Stimulated activated CD8-positive, alpha-beta memory T cell treated with anti-CD3 and anti-CD28 coated beads, Interleukin-7, amount 100 ng/mL, for 24 hours (primary cell): Measurements from ENCODE around the gene PLA2G4D.
"Not testable (repeated sequence)": the region's sequence is repeated elsewhere in the genome, so short reads cannot be mapped to it uniquely, and the experiment has no call there.

ENCODE experiments used
- DNase-seq: peaks from one replicate; pipeline ENCODE4 v3.0.0-alpha.2; 2020; ENCODE audit warnings: low read depth

The PLA2G4D gene

DNA sequence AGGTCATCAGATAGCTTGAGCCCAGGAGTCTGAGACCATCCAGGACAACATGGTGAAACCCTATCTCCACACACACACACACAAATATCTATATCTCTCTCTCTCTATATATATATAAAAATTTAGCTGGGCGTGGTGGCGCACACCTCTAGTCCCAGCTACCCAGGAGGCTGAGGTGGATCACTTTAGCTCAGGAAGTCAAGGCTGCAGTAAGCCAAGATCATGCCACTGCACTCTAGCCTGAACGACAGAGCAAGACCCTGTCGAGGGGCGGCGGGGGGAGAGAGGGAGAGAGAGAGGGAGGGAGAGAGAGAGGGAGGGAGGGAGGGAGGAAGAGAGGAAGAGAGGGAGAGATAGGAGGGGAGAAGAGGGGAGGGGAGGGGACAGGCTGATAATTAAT is 34.1 kb upstream of the PLA2G4D start:
- DNase-seq, result no peak

DNA sequence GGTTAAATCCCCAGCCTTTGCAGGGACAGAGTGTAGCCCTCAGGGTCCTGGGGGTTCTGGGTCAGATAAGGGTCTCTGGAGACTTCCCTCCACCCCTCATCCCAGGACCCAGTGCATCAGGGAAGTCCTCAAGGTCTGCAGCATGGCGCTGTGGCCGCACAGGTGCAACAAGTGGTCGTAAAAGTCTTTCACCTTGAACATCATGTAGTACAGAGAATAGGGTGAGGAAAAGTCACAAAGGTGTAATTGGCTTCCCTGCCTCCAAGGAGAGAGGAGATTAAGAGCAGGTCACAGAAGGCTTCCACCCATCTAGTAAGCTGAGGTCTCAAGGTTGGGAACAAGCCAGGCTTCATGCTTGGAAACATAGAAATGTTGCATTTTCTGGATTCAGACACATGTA is 29.2 kb upstream of the PLA2G4D start:
- DNase-seq, result no peak

DNA sequence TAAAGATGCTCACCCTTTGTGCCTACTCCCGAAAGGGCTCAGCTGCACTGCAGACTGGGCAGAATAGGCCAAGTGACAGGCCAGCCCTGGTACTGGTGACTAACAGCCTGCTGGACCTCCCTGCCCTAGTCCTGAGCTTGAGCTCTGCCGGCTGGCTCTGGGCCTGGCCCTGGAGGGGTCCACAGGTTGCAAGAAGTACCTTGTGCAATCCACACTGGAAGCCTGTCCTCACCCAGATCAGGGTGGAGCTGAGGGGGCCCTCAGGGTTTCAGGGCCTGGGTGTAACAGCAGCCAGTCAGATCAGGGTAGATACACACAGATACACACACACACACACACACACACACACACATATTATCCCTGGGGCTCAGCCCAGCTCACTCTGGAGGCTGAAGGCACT is 27.3 kb upstream of the PLA2G4D start:
- DNase-seq, result no peak

DNA sequence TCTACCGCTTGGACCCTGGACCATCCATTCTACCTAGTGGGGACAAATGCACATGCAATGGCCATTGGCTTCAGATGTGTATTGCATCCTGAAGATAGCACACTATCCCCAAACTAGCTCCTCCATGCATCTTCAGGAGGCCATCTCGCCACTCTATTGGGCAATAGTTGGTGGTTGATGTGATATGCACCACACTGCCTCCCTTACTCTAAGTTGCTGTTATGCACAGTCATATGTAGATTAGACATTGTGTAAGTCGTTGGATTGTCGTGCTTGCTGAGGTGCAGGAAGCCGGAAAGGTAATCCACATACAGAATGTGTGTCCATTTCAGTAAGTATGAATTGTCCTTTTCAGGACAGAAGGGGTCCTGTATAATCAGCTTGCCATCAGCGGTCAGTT is 26.7 kb upstream of the PLA2G4D start:
- no peak for DNase-seq

DNA sequence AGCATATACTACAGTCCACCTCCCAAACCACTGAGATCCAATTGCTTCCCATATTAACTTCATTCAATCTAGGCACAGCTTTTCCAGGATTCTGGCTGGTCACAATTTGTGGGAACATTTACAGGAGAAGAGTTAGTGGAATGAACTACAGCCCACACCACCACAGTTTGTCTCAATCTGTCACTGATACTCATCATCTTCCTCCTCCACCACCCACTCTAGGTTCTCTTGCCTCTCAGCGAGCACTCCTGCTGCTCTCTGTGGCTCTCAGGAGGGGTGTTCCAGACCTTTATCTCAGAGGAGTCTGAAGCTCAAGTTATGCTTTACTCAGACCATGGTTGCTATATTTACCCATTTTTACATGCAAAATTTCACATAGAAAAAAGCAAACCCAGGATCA is 25.9 kb upstream of the PLA2G4D start:
- DNase-seq, result no peak

DNA sequence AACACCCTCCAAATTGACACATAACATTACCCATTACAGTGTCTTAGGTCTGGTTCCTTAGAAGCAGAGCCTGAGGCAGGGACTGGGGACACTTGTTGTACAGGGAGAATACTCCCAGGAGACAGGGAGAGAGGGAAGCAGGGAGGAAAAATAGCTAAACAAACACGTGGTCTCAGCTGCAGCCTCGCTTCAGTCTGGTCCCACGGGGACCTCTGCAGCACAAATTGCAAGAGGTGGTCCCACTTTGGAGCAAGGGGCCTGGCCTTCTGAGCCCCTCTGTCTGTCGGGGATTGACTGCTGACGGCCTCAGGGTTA is 25.0 kb upstream of the PLA2G4D start:
- no peak for DNase-seq

DNA sequence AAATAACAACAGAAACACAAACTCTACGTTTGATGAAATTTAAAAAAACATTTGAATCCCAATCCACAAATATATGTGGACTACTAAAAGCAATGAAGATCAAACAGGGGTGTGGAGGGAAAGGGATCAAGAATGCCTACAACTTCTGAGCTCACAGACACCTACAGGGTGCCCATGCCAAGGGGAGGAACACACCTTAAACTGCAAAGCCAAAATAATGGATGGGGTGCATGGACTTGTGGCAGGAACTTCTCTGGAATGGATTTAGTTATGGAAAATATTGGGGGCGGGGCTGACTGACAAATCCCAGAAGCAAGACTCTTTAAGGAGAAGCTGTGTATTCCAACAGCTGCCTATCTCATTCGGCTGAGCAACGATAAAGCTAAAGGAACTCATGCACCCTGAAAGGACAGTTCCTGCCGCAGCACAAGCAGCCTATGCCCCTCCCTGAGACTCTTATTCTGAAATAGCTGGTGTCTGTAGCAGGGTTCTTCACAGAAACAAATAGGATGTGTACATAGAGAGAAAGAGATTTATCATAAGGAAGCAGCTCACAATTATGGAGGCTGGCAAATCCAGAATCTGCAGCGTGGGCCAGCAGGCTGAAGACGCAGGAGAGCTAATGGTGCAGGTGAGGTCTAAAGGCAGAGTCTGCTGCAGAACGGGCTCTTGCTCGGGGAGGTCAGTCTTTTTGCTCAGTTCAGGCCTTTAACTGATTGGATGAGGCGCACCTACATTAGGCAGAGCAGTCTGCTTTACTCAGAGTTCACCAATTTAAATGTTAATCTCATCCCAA is 24.5 kb upstream of the PLA2G4D start:
- DNase-seq, result no peak

DNA sequence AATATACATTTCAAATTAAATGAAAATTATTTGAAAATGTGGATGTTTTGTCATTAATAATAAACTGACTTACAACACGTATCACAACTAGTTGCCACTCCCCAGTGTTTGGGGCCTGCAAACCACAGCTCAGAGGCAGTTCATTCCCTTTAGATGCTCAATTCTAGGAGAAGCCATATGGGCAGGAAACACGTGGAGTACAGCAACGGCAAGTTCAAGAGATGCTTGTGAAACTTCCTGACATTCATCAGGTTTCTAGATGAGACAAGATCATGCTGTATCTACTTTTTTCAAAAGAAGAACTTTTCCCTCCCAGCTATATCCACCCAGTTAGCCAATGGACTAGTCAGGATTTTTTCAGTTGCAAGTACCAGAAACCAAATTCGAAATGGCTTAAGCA is 17.6 kb upstream of the PLA2G4D start:
- DNase-seq, result no peak

DNA sequence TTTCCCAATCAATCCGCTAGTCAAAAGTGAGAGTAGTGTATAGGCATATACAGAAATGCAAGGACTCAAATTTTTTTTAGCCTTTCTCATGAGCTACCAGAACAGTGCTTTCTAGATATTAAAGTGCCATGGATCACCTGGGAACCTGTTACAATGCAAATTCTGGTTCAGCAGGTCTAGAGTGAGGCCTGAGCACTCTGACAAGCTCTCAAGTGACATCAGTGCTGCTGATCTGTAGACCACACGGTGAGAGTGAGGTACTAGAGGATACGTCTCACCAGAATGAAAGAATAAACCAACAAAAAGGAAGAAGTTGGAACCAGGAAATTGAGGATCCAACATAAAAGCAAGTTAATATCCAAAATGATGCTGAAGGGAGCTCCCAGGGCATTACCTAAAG is 16.0 kb upstream of the PLA2G4D start:
- no peak for DNase-seq

DNA sequence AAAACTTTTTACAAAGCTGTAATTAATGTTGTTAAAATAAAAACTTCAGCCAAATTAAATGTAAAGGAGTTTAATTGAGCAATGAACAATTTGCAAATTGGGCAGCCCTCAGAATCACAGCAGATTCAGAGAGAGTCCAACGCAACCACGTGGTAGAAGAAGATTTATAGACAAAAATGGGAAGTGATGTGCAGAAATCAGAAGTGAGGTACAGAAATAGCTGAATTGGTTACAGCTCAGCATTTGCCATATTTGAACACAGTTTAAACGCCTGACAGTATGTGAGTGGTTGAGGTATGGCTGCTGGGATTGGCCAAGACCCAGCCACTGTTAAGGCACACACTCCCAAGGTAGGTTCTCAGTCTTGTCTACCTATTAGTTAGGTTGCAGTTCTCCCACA is 14.4 kb upstream of the PLA2G4D start:
- DNase-seq, result no peak

DNA sequence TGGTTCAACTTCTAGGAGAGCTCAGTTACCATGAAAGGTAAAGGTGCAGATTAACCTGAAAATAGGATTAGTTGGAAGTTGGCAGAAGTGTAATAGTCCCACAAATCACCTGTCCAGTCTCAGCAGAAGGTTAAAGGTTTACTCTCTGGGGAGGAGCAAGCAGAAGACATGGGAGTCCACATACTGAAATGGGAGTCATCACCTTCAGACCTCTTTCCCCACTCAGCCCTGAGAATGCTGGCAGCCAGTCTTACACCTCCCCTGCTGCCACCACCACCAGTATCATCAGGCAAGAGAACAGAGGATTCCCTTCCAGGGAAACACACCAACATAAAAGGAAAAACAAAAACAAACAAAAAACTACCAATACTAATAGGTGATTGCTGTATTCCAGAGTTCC is 13.8 kb upstream of the PLA2G4D start:
- no peak for DNase-seq

DNA sequence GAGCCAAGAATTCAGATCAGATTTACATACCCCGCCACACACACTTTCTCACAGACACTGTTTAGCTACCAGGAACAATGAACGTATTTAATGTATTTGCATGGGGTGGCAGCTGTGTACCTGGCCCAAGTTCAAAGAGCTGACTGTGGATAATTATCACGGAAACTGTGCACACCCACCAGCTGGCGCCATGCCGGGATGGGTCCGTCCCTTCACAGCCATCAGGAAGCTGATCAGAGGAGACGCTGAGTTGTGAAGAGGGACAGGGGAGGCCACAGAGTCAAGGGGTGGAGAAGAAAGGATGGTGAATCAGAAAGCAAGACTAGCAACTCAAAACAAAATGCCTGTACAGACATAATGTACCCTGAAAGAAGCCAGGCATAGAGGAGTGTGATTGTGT is 13.1 kb upstream of the PLA2G4D start:
- DNase-seq, result no peak

DNA sequence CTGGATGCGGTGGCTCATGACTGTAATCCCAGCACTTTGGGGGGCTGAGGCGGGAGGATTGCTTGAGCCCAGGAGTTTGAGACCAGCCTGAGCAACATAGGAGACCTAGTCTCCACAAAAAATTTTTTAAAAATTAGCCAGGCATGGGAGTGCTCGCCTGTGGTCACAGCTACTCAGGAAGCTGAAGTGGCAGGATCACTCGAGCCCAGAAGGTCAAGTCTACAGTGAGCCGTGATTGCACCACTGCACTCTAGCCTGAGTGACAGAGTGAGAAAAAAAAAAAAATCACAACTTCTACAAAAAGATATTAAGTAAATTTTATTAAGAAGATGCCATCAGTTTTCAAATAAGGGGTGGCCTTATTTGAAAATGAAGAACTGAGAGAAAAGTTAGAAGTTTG is 11.9 kb upstream of the PLA2G4D start:
- DNase-seq, result no peak

DNA sequence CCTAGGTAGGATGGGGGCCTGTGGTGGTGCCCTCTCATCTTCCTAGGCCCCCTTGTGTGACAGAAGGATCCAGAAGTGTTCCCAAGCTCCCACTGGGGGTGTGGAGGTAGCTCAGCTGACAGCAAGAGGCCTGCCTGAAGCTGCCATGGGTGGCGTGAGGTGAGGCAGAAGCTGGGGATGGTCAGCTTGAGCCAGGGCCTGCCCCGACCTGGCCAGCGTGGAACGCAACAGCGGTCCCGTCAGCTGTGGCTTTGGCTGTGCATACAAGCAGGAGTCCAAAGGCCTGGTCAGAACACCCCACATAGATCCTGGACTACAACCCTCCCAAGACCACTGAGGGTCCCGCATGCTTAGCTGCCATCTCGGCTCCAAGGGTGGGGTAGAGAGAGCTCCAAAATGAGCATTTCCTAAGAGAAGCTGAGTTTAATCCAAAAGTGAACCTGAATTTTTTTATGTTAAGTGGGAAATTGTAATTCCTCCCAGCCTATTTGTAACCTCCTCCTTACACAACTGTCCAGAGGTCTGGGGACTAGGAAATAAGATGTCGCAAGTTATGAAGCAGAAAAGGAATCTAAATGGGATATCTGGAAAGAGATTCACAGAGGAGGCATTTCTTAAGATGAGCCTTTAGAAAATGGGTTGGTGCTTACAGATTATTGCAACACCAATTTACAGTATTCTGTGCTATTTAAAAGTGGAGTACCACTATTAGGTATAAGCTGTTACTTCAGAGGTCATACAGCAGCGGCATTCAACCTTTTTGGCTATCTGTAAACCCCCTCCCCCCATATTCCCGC is 9.9 kb upstream of the PLA2G4D start:
- no peak for DNase-seq

DNA sequence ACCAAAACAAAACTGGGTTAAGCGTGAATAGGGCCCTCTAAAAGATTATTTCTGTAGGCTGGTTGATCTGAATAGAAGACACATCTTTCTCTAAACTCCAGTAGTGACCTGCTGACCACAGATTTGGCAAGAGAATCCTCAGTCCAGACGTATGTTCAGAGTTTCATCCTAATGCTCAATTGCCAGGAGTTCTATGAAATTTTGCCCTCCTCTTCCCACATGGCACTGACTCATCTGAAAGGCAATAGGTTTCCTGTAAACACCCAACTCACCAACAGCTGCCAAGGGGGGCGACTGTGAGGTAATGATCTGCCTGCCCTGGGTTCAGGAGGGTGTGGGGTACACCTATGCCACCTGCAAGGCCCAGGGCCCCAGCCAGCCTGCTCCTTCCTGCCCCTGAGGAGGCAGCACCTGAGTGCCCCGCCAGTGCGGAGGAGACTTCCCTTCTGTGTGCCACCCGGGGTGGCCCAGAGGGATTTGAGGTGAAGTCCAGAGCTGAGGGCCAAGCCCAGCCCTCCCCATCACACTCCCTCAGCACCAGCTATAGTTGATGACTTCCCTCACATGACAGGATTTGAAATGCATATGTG is 8.4 kb upstream of the PLA2G4D start:
- no peak for DNase-seq

DNA sequence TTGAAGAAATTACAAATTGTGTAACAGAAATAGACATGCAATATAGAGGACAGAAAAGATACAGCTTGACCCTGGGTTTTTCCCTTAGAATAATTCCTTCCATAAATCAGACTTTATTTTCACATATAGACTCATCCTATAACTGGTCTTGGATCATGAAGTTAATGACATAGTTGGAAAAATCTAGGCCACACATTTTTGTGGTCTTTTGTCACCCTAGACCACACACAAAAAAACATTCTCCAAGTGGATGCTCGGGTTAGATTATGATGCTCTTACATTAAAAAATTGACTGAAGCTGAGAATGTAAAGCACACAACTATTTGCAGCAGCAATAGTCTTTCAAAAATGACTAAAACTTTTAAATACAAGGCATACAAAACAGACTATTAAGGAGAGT is 7.5 kb upstream of the PLA2G4D start:
- DNase-seq, result no peak

DNA sequence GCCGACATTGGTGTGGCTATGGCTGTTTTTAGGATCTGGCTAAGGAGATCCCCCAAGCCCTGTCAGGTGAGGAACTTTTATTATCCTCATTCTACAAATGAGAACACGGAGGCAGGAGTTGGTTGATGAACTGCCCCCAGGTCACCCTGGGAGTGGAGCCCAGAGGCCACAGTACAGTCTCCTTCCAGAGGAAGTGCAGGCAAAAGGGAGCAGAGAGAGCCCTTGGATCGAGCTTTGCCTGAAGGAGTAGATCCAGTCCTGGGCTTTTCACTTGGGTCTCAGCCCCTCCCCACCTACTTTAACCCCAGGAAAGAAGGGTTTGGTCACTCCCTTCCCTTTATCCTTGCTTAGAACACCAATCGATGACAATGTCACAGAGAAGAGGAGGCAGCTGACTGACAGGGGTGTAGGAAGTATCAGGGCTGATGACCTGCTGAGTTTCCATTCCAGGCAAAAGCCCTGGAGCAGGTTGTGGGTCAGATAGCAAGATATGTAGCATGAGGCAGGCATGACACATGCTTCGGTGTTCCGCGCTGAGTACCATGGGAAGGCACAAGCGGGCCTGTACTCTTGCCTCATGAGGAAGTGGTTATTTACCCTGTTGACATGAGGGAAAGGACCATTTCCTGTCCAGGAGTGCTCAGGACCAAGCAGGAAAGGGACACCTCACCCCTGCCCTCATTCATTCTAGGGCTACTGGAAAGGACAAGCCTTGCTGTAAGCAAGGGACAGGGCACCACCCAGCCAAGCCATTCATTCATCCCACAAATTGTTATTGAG is 5.8 kb upstream of the PLA2G4D start:
- no peak for DNase-seq

DNA sequence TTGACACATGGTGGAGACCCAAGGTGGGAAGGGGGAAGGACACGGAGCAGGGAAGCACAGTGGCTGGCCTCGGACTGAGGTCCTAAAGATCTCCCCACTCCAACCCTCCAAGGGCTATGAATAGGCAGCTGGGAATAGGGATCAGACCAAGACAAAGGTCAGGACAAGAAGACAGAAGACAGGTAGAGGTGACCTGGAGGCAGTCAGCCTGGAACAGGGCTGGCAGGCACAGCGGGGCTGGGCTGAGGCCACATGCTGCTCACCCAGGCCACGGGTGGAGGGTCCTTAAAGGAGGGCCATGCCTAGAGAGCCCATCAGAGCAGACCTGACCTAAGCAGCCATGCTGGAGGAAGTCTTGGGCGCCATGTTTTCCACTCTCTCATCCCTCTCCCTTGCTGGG is 2.7 kb upstream of the PLA2G4D start:
- no peak for DNase-seq

DNA sequence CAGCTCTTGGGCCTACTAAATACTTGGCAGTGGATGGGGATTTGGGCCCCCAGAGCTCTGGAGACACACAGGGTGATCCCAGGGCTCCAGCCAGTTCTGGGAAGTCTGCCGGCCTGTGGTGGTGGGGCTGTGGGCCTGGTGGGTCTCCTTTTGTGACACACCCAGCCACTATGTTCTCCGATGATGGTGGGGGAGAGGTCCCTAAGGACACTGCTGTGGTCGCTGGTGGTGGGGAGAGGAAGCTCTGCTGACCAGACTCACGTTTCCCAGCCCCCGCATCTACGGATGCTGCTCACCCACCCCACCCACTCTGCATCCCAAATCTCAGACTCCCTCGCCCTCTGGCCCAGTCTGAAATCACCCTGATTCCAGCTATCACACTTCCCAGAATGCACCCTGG is 396 bp downstream of the PLA2G4D start:
- DNase-seq, result no peak

DNA sequence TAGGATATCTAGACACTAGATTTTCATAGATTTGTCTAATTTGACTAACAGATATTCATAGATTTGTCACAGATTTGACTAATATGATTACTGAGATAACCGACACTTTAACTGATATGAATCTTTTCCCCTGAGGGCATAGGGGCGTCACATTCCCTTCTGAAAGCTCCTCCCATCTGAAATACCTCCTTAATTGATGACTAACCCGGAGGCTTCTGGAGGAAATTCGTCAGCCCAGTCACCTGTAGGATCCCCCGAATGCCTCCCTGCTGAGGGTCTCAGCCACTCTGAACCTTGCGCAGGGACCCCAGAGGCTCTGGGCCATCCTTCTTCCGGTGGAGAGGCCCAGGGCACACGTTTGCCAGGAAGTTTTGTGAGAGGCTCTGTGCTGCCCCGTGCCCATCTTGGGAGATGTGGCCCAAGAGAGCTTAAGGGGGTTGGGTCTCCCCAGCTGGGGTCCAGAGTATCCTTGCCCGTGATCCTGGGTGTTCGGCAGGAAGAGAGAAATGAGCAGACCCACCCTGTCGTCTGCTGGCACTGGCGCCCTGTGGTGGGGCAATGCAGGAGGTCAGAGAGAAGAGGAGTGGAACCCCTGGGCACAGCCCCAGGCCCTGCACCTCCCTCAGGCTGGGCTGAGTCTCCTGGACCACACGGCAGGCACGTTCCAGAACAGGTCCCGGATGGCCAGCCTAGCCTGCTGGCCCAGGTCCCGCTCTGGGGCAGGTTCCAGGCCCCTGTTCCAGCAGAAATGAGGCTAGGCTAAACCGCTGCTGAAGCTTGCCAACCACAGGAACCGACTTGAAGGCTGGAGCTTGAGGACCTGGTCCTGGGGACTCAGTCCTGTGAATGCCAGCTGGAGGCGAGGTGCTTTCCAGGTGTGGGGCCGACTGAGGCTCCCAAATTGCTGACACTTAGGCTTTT is 1.7 kb downstream of the PLA2G4D start:
- DNase-seq, result no peak

DNA sequence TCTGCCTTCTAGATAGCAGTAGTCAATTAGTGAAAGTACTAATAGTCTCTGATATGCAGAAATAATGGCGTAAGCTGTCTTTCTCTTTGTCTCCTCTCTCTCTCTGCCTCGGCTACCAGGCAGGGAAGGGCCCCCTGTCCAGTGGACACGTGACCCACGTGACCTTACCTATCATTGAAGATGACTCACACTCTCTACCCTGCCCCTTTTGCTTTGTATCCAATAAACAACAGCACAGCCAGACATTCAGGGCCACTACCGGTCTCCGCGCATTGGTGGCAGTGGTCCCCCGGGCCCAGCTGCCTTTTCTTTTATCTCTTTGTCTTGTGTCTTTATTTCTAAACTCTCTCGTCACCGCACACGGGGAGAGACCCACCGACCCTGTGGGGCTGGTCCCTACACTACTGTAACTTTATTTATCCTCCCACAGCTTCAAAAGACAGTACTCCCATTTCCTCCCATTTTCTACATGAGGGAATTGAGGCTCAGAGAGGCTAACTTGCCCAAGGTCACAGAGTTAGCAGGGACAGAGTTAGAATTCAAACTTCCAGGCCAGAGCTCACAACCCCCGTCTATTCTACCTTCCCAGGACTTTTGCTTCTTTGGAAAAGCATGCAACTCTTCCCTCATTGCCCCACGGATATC is 2.5 kb downstream of the PLA2G4D start:
- DNase-seq, result not testable (repeated sequence)
